Skeletal muscle tissue (tissue), 4 donors: ENCODE data around the gene DRICH1. TPM values are rescaled to one million over a fixed set of nuclear protein-coding genes. Genes with fewer than 3 reads are reported as not detected.
"Not testable (repeated sequence)": the region's sequence is repeated elsewhere in the genome, so short reads cannot be mapped to it uniquely, and the experiment has no call there.

Experiments used
- H3K27ac ChIP-seq: one replicate; pipeline ENCODE4 v1.7.0; 2013; ENCODE audit warnings: mild to moderate bottlenecking, low read depth, low read length, inconsistent platforms
- H3K27me3 ChIP-seq, 3 donors: one replicate each; pipeline ENCODE4 v1.7.0; 2013; ENCODE audit warnings: low read length in 3 of 3; ENCODE audit not compliant: control insufficient read depth in 3 of 3, insufficient read depth in 3 of 3
- H3K36me3 ChIP-seq, 3 donors: one replicate each; pipeline ENCODE4 v1.7.0; 2013; ENCODE audit warnings: low read length in 3 of 3; ENCODE audit not compliant: control insufficient read depth in 3 of 3, insufficient read depth in 3 of 3
- H3K4me1 ChIP-seq, 3 donors: one replicate each; pipeline ENCODE4 v1.7.0; 2013; ENCODE audit warnings: low read length in 3 of 3, mild to moderate bottlenecking in 3 of 3; ENCODE audit not compliant: control insufficient read depth in 3 of 3, insufficient read depth in 3 of 3
- H3K4me3 ChIP-seq, 3 donors: one replicate each; pipeline ENCODE4 v1.7.0; 2013; ENCODE audit warnings: low read length in 3 of 3
- H3K9ac ChIP-seq, 3 donors: one replicate each; pipeline ENCODE4 v1.7.0; 2013; ENCODE audit warnings: low read length in 3 of 3, mild to moderate bottlenecking in 3 of 3, moderate library complexity in 2 of 3, low read depth in 1 of 3
- H3K9me3 ChIP-seq, 3 donors: one replicate each; pipeline ENCODE4 v1.7.0; 2013; ENCODE audit warnings: low read length in 3 of 3; ENCODE audit not compliant: control insufficient read depth in 3 of 3
- total RNA-seq: library from RNA; depleted of rRNA; stranded (reverse); fragments of >200 nt; gene quantifications from one replicate; pipeline ENCODE4 v1.2.3, GENCODE V29; 2014
- donor health status: Osteomylitis.

DRICH1 gene
- total RNA-seq, 1 donor from 2014 or later, result 0.52 TPM

GRCh38 chr22:23673050-23673620 lies 41.0 kb upstream of the DRICH1 start:
- no peak overlapping the region for H3K4me3 ChIP-seq
- H3K9me3 ChIP-seq, result no peaks in the 10 kb centered on the region
- H3K27ac ChIP-seq, result no peak overlapping the region
- peaks cover 0 to 5% (median 0%) of the 10 kb centered on the region in 3 donors for H3K36me3 ChIP-seq
- H3K9ac ChIP-seq, result no peak overlapping the region
- H3K4me1 ChIP-seq, result peaks cover 6 to 22% (median 11%) of the 10 kb centered on the region in 3 donors
- no peaks in the 10 kb centered on the region for H3K27me3 ChIP-seq

DNA sequence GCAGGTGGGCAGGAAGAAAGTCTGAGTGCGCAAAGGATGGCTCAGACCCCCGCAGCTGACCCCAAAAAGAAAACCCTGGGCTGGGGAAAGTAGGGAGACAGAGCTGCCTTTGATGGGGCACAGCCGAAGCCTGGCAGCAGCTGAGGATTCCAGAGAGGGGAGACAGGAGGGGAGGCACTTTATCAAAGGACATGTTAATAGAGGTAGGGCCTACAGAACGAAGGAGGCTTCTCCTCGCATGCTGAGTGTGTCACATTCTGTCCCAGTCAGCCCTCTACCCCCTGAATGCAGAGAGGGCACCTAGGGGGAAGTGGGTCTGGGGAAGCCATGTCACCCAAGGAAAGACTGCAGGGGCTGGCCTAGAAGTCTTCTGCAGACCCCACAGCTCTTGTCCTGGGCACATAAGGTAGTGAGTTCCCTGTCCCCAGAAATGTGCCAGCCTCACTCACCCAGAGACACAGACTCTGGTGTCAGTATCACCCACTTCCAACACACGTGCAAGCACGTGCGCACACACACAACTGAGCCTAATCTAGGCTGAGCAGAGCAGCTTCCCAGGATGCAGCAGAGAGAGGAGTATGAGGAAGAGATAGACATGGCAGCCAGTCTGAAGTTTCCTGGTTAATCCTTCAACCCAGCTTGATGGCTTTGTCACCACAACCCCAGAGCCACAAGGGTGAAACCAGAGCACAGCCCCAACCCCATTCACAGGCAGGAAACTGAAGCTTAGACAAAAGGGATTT lies 40.4 kb upstream of the DRICH1 start:
- H3K36me3 ChIP-seq, H3K9me3 ChIP-seq, H3K27me3 ChIP-seq, H3K27ac ChIP-seq, H3K4me3 ChIP-seq, H3K9ac ChIP-seq: not testable (repeated sequence)
- H3K4me1 ChIP-seq, result peaks cover 1 to 16% (median 5%) of the 10 kb centered on the region in 3 donors

DNA sequence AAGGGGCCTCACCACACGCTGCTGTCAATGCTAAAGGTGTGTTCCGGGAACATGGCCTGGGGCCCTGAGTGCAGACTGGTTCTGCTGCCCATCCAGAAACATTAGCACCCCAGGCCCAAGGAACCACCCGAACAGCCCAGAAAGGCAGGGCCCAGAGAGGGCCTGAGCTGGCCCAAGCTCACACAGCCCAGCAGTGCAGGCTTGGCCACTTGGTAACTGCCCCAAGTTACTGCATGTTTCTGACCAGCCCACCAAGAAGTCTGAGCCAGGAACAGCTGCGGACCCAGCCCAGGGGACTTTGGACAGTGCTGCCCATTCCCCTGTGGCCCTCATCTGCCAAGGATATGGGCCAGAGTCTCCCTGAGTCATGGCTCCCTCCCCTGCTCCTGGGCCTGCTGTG lies 39.3 kb upstream of the DRICH1 start:
- not testable (repeated sequence) for H3K27me3 ChIP-seq, H3K9ac ChIP-seq, H3K4me3 ChIP-seq, H3K27ac ChIP-seq, H3K9me3 ChIP-seq, H3K36me3 ChIP-seq
- H3K4me1 ChIP-seq, result peaks cover 0 to 10% (median 4%) of the 10 kb centered on the region in 3 donors

- no peaks in the 10 kb centered on the region for H3K27me3 ChIP-seq
These were observed 38.5 kb upstream of the DRICH1 start for GRCh38 chr22:23670378-23671295.

GRCh38 chr22:23660381-23660780 lies 28.3 kb upstream of the DRICH1 start:
- H3K4me3 ChIP-seq, H3K27ac ChIP-seq, H3K27me3 ChIP-seq, H3K4me1 ChIP-seq, H3K9me3 ChIP-seq, H3K9ac ChIP-seq: not testable (repeated sequence)
- H3K36me3 ChIP-seq, result peaks cover 6 to 15% (median 8%) of the 10 kb centered on the region in 3 donors

More at GRCh38 chr22:23670378-23671295, 38.5 kb upstream of the DRICH1 start:
- peaks cover 0 to 3% (median 2%) of the 10 kb centered on the region in 3 donors for H3K4me1 ChIP-seq
- no peaks in the 10 kb centered on the region for H3K9me3 ChIP-seq
- H3K36me3 ChIP-seq, result peaks cover 0 to 5% (median 0%) of the 10 kb centered on the region in 3 donors
- H3K27ac ChIP-seq, result no peak overlapping the region
- no peak overlapping the region for H3K4me3 ChIP-seq
- H3K9ac ChIP-seq, result no peak overlapping the region

DNA sequence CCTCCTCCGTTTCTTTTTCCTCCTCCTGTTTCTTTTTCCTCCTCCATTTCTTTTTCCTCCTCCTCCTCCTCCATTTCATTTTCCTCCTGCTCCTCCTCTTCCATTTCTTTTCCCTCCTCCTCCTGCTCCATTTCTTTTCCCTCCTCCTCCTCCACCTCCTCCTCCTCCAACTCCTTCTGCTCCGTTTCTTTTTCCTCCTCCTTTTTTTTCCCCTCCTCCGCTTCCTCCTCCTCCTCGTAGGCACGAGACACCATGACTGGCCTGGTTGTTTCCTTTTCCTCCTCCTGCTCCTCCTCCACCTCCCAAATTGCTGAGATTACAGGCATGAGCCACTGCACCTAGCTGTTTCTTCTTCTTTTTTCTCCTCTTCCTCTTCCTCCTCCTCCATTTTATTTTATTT lies 25.6 kb upstream of the DRICH1 start:
- Histone ChIP-seq H3K9me3 (no peaks in the 10 kb centered on the region), H3K27me3 (no peaks in the 10 kb centered on the region), H3K4me3 (no peak overlapping the region), H3K27ac (no peak overlapping the region), H3K9ac (no peak overlapping the region), H3K4me1 (no peaks in the 10 kb centered on the region), H3K36me3 (peaks cover 13 to 23% (median 20%) of the 10 kb centered on the region in 3 donors)

GRCh38 chr22:23655891-23656475 lies 23.9 kb upstream of the DRICH1 start:
- Histone ChIP-seq H3K27ac (no peak overlapping the region), H3K36me3 (peaks cover 17 to 23% (median 22%) of the 10 kb centered on the region in 3 donors), H3K9ac (no peak overlapping the region), H3K4me3 (no peak overlapping the region), H3K9me3 (no peaks in the 10 kb centered on the region), H3K27me3 (no peaks in the 10 kb centered on the region), H3K4me1 (no peaks in the 10 kb centered on the region)

DNA sequence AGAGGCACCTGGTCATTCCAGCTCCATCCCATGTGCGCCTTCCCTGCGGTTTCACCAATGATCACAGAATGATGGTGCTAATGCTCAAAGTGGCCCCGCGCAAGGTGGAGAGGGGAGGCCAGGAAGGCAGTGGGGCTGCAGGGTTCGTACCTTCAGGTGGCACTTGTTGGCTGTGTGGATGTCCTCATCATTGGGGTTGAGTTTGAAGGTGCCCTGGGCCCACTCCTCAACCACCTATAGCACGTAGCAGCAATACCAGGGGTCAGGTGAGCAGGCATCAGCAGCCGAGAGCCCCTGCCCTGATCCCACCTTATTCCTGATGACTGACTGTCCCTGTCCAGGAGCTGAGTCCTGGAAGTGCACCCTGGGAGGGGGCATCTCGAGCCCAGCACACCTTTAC lies 20.6 kb upstream of the DRICH1 start:
- Histone ChIP-seq H3K36me3 (peaks cover 11 to 14% (median 11%) of the 10 kb centered on the region in 3 donors), H3K9me3 (no peaks in the 10 kb centered on the region), H3K4me3 (no peak overlapping the region), H3K27ac (no peak overlapping the region), H3K27me3 (no peaks in the 10 kb centered on the region), H3K4me1 (no peaks in the 10 kb centered on the region), H3K9ac (no peak overlapping the region)

DNA sequence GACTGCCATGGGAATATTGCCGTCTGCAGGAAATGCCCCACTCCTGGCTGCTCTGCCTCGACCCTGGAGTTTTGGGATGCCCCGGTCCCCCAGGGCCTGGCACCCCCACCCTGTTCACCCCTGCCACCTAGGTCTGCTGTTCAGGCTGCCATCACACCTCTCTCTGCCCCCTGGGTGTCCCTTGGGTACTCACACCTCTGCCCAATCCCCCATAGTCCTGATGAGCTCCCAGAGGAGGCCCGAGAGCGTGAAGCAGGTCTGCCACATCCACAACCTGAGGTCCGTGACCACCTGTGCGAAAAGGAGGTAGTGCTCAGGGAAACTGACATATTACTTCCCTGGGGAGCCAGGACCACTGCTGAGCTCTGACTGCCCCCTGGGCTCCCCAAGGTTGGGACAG lies 20.2 kb upstream of the DRICH1 start:
- no peaks in the 10 kb centered on the region for H3K27me3 ChIP-seq
- H3K4me1 ChIP-seq, result no peaks in the 10 kb centered on the region
- no peaks in the 10 kb centered on the region for H3K9me3 ChIP-seq
- peaks cover 11 to 14% (median 11%) of the 10 kb centered on the region in 3 donors for H3K36me3 ChIP-seq
- H3K4me3 ChIP-seq, result no peak overlapping the region
- H3K27ac ChIP-seq, result no peak overlapping the region
- H3K9ac ChIP-seq, result no peak overlapping the region
